Lower leg skin (tissue), 3 donors: ENCODE results near the gene ACSL1.

Source experiments
- CTCF ChIP-seq, 3 donors: fragments of 450-650 bp; IDR thresholded peaks; one replicate each; pipeline ENCODE4 v1.5.1; 2016; ENCODE audit warnings: antibody characterized with exemption in 3 of 3, mild to moderate bottlenecking in 3 of 3, moderate library complexity in 2 of 3
- POLR2A ChIP-seq, 2 donors: fragments of 450-650 bp; IDR thresholded peaks; one replicate each; pipeline ENCODE4 v1.6.1; 2016 to 2017; ENCODE audit warnings: antibody characterized with exemption in 2 of 2, mild to moderate bottlenecking in 1 of 2, moderate library complexity in 1 of 2

- no peak for TF ChIP-seq POLR2A (IDR thresholded peaks at IDR 0.05)
- TF ChIP-seq CTCF (IDR thresholded peaks at IDR 0.05) = no peak
Observed at GRCh38 chr4:184764601-184765000, 61.2 kb downstream of the ACSL1 start.
